Caco-2 (cell line): ENCODE data around the gene KCNIP2. TPM values are rescaled to one million over a fixed set of nuclear protein-coding genes. Genes with fewer than 3 reads are reported as not detected.

Source experiments
- BruUV-seq: library from RNA; stranded (reverse); fragments of 400-500 nt; replicated peaks from 2 replicates; lab custom pipeline; 2021; lab: Mats Ljungman, UMichigan
- CTCF ChIA-PET: fragments of 300-600 bp; sonication (Branson Sonifier 250); formaldehyde crosslinking; loops from one replicate; lab custom pipeline; 2022; ENCODE audit warnings: antibody characterized with exemption; lab: Charles Lee
- POLR2A ChIA-PET: fragments of 300-600 bp; sonication (Branson Sonifier 250); formaldehyde crosslinking; loops from one replicate; lab custom pipeline; 2022; ENCODE audit warnings: antibody characterized with exemption; lab: Charles Lee
- DNase-seq, 2 experiments: peaks; one replicate each; pipeline versions ENCODE4 v3.0.0 to v3.0.0-alpha.2; 2020 to 2022
- H3K27me3 ChIP-seq: replicated peaks from 2 replicates; pipeline ENCODE4 v1.6.0; 2011; ENCODE audit warnings: low read length; ENCODE audit not compliant: control insufficient read depth, insufficient read depth
- H3K36me3 ChIP-seq: 2 replicates; pipeline ENCODE4 v1.5.1; 2011; ENCODE audit warnings: low read length; ENCODE audit not compliant: control insufficient read depth, insufficient read depth
- H3K4me1 ChIP-seq: fragments of 250-450 bp; sonication (Bioruptor Pico); 2 replicates; pipeline ENCODE4 v1.5.1; 2020; ENCODE audit warnings: mild to moderate bottlenecking
- H3K4me3 ChIP-seq: 2 replicates; pipeline ENCODE4 v1.5.1; 2011; ENCODE audit warnings: low read depth, mild to moderate bottlenecking, control low read depth, low read length
- H3K9me3 ChIP-seq: fragments of 250-450 bp; sonication (Bioruptor Pico); 2 replicates; pipeline ENCODE4 v1.5.1; 2020; ENCODE audit warnings: mild to moderate bottlenecking, moderate library complexity
- H3K27ac Mint-ChIP-seq: one replicate; pipeline ENCODE4 v1.8.0; 2022; ENCODE audit warnings: mixed read lengths; ENCODE audit not compliant: unreplicated experiment
- H3K27me3 Mint-ChIP-seq: one replicate; pipeline ENCODE4 v1.8.0; 2022; ENCODE audit warnings: mixed read lengths; ENCODE audit not compliant: insufficient read depth, unreplicated experiment
- H3K36me3 Mint-ChIP-seq: one replicate; pipeline ENCODE4 v1.8.0; 2022; ENCODE audit warnings: mild to moderate bottlenecking, mixed read lengths; ENCODE audit not compliant: insufficient read depth, unreplicated experiment
- H3K4me1 Mint-ChIP-seq: one replicate; pipeline ENCODE4 v1.8.0; 2022; ENCODE audit warnings: low read depth, mixed read lengths; ENCODE audit not compliant: unreplicated experiment
- H3K4me3 Mint-ChIP-seq: one replicate; pipeline ENCODE4 v1.8.0; 2022; ENCODE audit warnings: mild to moderate bottlenecking, moderate library complexity, mixed read lengths; ENCODE audit not compliant: unreplicated experiment
- H3K9me3 Mint-ChIP-seq: one replicate; pipeline ENCODE4 v1.8.0; 2022; ENCODE audit warnings: mixed read lengths; ENCODE audit not compliant: unreplicated experiment
- intact Hi-C: fragments of 100-400 bp; cut with micrococcal nuclease; formaldehyde crosslinking; loops from one replicate; pipeline ENCODE4 v1.10.0; 2022; ENCODE audit not compliant: unreplicated experiment
- total RNA-seq: library from RNA; stranded (reverse); gene quantifications from 2 replicates; pipeline ENCODE4 v1.2.3, GENCODE V29; 2022
- TF ChIP-seq, protein P1 (sequence below), 2 experiments: fragments of 200-600 bp in 1 of 2; IDR thresholded peaks; 1 replicate in 1 of 2; 2 replicates in 1 of 2; pipeline versions ENCODE4 v1.5.1 to v1.8.0; 2011 to 2022; ENCODE audit warnings: antibody characterized with exemption in 1 of 2, control low read depth in 1 of 2, inconsistent platforms in 1 of 2, low read depth in 1 of 2, low read length in 1 of 2, mild to moderate bottlenecking in 1 of 2, moderate library complexity in 1 of 2; ENCODE audit not compliant: insufficient read depth in 1 of 2, severe bottlenecking in 1 of 2, unreplicated experiment in 1 of 2

KCNIP2 gene
- total RNA-seq, 1 experiment from 2014 or later = 6.1 TPM

GRCh38 chr10:101835362-101835761 lies 8.2 kb downstream of the KCNIP2 start:
- POLR2A ChIA-PET = interaction anchor here (0.9 kb wide), 1 partner anchor 17 kb away, joined by 3 read pairs; no protein-coding TSS in a partner anchor
- no TSS peak for BruUV-seq
- Mint-ChIP-seq H3K27me3 (no peaks in the 10 kb centered on the region), H3K27ac (no peak overlapping the region), H3K4me3 (no peak overlapping the region), H3K9me3 (no peaks in the 10 kb centered on the region), H3K36me3 (peaks cover 23% of the 10 kb centered on the region), H3K4me1 (peaks cover 10% of the 10 kb centered on the region)
- Histone ChIP-seq H3K4me1 (peaks cover 28% of the 10 kb centered on the region), H3K27me3 (no peaks in the 10 kb centered on the region), H3K4me3 (no peak overlapping the region), H3K9me3 (no peaks in the 10 kb centered on the region), H3K36me3 (peaks cover 3% of the 10 kb centered on the region; the same call in 1 of the 2 replicates)
- intact Hi-C loops = loop anchor here (5.0 kb wide), 1 partner anchor 52 kb away; no protein-coding TSS in a partner anchor
- CTCF ChIA-PET = interaction anchor here (0.6 to 1.7 kb wide), 5 partner anchors 17 to 238 kb away, joined by 3 to 14 read pairs (median 3); partner anchors contain the start of gene OGA
- TF ChIP-seq, protein P1, sequence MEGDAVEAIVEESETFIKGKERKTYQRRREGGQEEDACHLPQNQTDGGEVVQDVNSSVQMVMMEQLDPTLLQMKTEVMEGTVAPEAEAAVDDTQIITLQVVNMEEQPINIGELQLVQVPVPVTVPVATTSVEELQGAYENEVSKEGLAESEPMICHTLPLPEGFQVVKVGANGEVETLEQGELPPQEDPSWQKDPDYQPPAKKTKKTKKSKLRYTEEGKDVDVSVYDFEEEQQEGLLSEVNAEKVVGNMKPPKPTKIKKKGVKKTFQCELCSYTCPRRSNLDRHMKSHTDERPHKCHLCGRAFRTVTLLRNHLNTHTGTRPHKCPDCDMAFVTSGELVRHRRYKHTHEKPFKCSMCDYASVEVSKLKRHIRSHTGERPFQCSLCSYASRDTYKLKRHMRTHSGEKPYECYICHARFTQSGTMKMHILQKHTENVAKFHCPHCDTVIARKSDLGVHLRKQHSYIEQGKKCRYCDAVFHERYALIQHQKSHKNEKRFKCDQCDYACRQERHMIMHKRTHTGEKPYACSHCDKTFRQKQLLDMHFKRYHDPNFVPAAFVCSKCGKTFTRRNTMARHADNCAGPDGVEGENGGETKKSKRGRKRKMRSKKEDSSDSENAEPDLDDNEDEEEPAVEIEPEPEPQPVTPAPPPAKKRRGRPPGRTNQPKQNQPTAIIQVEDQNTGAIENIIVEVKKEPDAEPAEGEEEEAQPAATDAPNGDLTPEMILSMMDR (IDR thresholded peaks at IDR 0.05; ENCODE audit: insufficient read depth in 1 of 2, low read depth in 1 of 2, low read length in 1 of 2, severe bottlenecking in 1 of 2, unreplicated experiment in 1 of 2) = no peak
- DNase-seq = no peak

- no peaks in the 10 kb centered on the region for H3K27me3 Mint-ChIP-seq
- Histone ChIP-seq H3K9me3 (no peaks in the 10 kb centered on the region), H3K27me3 (no peaks in the 10 kb centered on the region), H3K4me3 (no peak overlapping the region), H3K4me1 (peaks cover 28% of the 10 kb centered on the region), H3K36me3 (peaks cover 3% of the 10 kb centered on the region; the same call in 1 of the 2 replicates)
- no peak overlapping the region for H3K4me3 Mint-ChIP-seq
- peaks cover 18% of the 10 kb centered on the region for H3K36me3 Mint-ChIP-seq
- intact Hi-C loops = no loop called here
- peak in 1 of 2 experiments; percentile 35 for DNase-seq
- CTCF ChIA-PET = interaction anchor here (0.7 kb wide), 1 partner anchor 38 kb away, joined by 3 read pairs; no protein-coding TSS in a partner anchor
- BruUV-seq = no TSS peak
- peaks cover 10% of the 10 kb centered on the region for H3K4me1 Mint-ChIP-seq
- peak overlapping the region; percentile 3 for H3K27ac Mint-ChIP-seq
- H3K9me3 Mint-ChIP-seq = no peaks in the 10 kb centered on the region
- POLR2A ChIA-PET = no interaction called here
- TF ChIP-seq, protein P1 (IDR thresholded peaks at IDR 0.05; ENCODE audit: insufficient read depth in 1 of 2, low read depth in 1 of 2, low read length in 1 of 2, severe bottlenecking in 1 of 2, unreplicated experiment in 1 of 2) = no peak
Observed at GRCh38 chr10:101834341-101834740, 9.3 kb downstream of the KCNIP2 start.

GRCh38 chr10:101833466-101833865 lies 10.1 kb downstream of the KCNIP2 start:
- Mint-ChIP-seq H3K4me3 (no peak overlapping the region), H3K36me3 (peaks cover 11% of the 10 kb centered on the region), H3K27me3 (no peaks in the 10 kb centered on the region), H3K27ac (no peak overlapping the region), H3K4me1 (peaks cover 9% of the 10 kb centered on the region), H3K9me3 (no peaks in the 10 kb centered on the region)
- CTCF ChIA-PET = interaction anchor here (0.8 kb wide), 2 partner anchors 15 to 177 kb away, joined by 3 read pairs; no protein-coding TSS in a partner anchor
- H3K4me3 ChIP-seq = no peak overlapping the region
- peaks cover 23% of the 10 kb centered on the region for H3K4me1 ChIP-seq
- POLR2A ChIA-PET = no interaction called here
- intact Hi-C loops = no loop called here
- H3K27me3 ChIP-seq = no peaks in the 10 kb centered on the region
- H3K9me3 ChIP-seq = no peaks in the 10 kb centered on the region
- H3K36me3 ChIP-seq = peaks cover 3% of the 10 kb centered on the region; the same call in 1 of the 2 replicates
- TF ChIP-seq, protein P1 (IDR thresholded peaks at IDR 0.05; ENCODE audit: insufficient read depth in 1 of 2, low read depth in 1 of 2, low read length in 1 of 2, severe bottlenecking in 1 of 2, unreplicated experiment in 1 of 2) = no peak
- peak in 1 of 2 experiments; percentile 1 for DNase-seq
- no TSS peak for BruUV-seq
